Body of pancreas (tissue), 4 donors: ENCODE results near the gene C4B. TPM values are rescaled to one million over a fixed set of nuclear protein-coding genes. Genes with fewer than 3 reads are reported as not detected.
A peak's percentile ranks its signal among the peaks of the same experiment; 100 is the strongest.
"Not testable (repeated sequence)": the region's sequence is repeated elsewhere in the genome, so short reads cannot be mapped to it uniquely, and the experiment has no call there.

Source experiments
- ATAC-seq: fragments of 150-250 bp; one replicate; pipeline ENCODE4 v1.9.1; 2016
- DNase-seq, 4 donors: peaks; one replicate each; pipeline ENCODE4 v3.0.0-alpha.2; 2019
- H3K27ac ChIP-seq, 4 donors: fragments of 200-600 bp; sonication (generic); 1 replicate in 3 of 4; 2 replicates in 1 of 4; pipeline versions ENCODE4 v1.5.1 to v1.6.1; 2016 to 2019; ENCODE audit warnings: mild to moderate bottlenecking in 1 of 4, mixed read lengths in 1 of 4, moderate library complexity in 1 of 4
- H3K27me3 ChIP-seq, 2 donors: fragments of 200-600 bp; sonication (generic); one replicate each; pipeline ENCODE4 v1.6.0; 2016; ENCODE audit warnings: mild to moderate bottlenecking in 1 of 2
- H3K36me3 ChIP-seq, 2 donors: fragments of 200-600 bp; sonication (generic); replicated peaks in 1 of 2; 2 replicates each; pipeline ENCODE4 v1.5.1; 2016; ENCODE audit warnings: low read depth in 2 of 2; ENCODE audit not compliant: insufficient read depth in 1 of 2
- H3K4me1 ChIP-seq: fragments of 200-600 bp; sonication (generic); one replicate; pipeline ENCODE4 v1.6.0; 2016
- H3K4me3 ChIP-seq, 2 donors: fragments of 200-600 bp; sonication (generic); 1 replicate in 1 of 2; 2 replicates in 1 of 2; pipeline ENCODE4 v1.5.1; 2016 to 2019
- H3K9me3 ChIP-seq, 3 donors: fragments of 200-600 bp; sonication (generic); 1 replicate in 2 of 3; 2 replicates in 1 of 3; pipeline ENCODE4 v1.5.1; 2016
- POLR2A ChIP-seq, 3 donors: fragments of 450-650 bp; IDR thresholded peaks; one replicate each; pipeline ENCODE4 v1.6.1; 2016; ENCODE audit warnings: antibody characterized with exemption in 3 of 3, mild to moderate bottlenecking in 2 of 3
- WGBS, 2 donors: methylation state at CpG; one replicate each; pipeline ENCODE4 v1.1.5; 2017; 5-methylcytosine and 5-hydroxymethylcytosine counted together
- intact Hi-C: fragments of 100-400 bp; cut with DNase I; formaldehyde crosslinking; loops from one replicate; pipeline ENCODE4 v1.15.1; 2023
- total RNA-seq, 2 donors: library from RNA; depleted of rRNA; stranded (reverse); fragments of >200 nt; gene quantifications; one replicate each; pipeline ENCODE4 v1.1.0, GENCODE V29; 2016
- TF ChIP-seq, protein P1 (sequence below), 7 experiments: fragments of 450-650 bp in 4 of 7; fragments of 200-600 bp in 3 of 7; sonication (generic) in 3 of 7; IDR thresholded peaks; one replicate each; pipeline ENCODE4 v1.5.1; 2016 to 2019; ENCODE audit warnings: antibody characterized with exemption in 7 of 7

C4B gene
- total RNA-seq, 2 donors from 2014 or later: 57.7 to 77.3 TPM

DNA sequence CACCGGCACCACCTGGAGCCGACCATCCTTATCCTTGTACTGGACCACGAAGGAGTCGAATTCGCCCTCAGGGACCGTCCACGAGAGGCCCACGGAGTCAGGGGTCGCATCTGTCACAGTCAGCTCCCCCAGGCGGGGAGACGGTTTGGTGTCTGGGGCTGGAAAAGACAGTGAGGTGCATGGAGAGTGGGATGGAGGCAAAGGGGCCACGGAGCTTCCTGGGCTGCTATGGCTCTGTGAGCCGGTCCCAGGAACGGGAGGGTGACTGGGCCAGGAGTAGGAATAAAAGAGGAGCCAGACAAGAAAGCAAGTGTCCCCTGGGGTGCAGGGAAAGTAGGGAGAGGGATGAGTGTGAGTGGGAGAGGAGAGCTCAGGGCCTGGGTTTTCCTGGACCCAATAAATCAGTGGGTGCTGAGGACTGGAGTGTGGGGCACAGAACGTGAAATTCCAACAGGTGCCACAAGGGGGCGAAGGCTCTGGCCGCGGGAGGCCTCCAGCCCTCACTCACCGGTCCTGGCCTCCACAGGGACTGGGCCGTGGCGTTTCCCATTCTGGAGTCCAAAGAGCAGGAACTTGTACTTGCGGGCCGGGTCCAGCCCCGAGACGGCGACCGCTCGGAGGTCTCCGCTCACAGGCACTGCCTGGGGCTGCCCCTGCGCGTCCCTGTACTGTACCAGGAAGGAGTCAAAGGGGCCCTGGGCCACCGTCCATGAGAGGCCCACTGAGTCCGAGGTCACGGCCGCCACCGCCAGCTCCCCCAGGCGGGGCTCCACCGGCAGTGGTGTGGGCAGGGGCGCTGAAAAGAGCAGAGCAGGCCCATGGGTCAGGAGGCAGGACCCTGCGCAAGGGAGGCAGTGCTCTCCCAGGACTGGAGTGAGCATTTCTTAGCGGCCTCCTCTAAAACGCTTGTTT, 33.5 kb downstream of the C4B start:
- Histone ChIP-seq H3K27ac (no peak overlapping the region), H3K4me3 (no peak overlapping the region), H3K36me3 (no peaks in the 10 kb centered on the region), H3K9me3 (no peaks in the 10 kb centered on the region), H3K27me3 (no peaks in the 10 kb centered on the region), H3K4me1 (peaks cover 11% of the 10 kb centered on the region)
- WGBS, 2 donors: 45 to 56% methylated on average over 20 to 42 of the region's 42 CpGs
- ATAC-seq (peak; percentile 86), DNase-seq (peak; percentile 72 to 81 (median 78))
- intact Hi-C loops: no loop called here
- no peak for TF ChIP-seq POLR2A (IDR thresholded peaks at IDR 0.05)
- TF ChIP-seq, protein P1, sequence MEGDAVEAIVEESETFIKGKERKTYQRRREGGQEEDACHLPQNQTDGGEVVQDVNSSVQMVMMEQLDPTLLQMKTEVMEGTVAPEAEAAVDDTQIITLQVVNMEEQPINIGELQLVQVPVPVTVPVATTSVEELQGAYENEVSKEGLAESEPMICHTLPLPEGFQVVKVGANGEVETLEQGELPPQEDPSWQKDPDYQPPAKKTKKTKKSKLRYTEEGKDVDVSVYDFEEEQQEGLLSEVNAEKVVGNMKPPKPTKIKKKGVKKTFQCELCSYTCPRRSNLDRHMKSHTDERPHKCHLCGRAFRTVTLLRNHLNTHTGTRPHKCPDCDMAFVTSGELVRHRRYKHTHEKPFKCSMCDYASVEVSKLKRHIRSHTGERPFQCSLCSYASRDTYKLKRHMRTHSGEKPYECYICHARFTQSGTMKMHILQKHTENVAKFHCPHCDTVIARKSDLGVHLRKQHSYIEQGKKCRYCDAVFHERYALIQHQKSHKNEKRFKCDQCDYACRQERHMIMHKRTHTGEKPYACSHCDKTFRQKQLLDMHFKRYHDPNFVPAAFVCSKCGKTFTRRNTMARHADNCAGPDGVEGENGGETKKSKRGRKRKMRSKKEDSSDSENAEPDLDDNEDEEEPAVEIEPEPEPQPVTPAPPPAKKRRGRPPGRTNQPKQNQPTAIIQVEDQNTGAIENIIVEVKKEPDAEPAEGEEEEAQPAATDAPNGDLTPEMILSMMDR (IDR thresholded peaks at IDR 0.05): peak; percentile 76 to 91 (median 85)

DNA sequence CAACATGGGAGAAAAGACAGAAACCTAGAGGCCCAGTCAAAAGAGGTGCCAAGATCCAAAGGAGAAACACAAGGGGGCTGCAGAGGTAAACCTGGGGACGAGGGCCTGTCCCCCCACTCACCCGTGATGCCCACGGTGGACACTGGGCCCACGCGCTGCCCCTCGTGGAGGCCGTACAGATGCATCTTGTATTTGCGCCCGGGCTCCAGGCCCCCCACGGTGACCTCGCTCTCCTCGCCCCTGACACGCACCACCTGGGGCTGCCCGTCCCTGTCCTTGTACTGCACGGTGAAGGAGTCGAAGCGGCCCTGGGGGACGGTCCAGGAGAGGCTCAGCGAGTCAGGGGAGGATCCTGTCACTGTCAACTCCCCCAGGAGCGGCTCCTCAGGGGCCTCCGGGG, 34.6 kb downstream of the C4B start:
- ATAC-seq, H3K9me3 ChIP-seq, H3K4me3 ChIP-seq, H3K27ac ChIP-seq, H3K36me3 ChIP-seq, DNase-seq, intact Hi-C loops, H3K27me3 ChIP-seq: not testable (repeated sequence)
- H3K4me1 ChIP-seq: peaks cover 11% of the 10 kb centered on the region
- WGBS, 2 donors: 90 to 95% methylated on average over 20 to 21 of the region's 21 CpGs

DNA sequence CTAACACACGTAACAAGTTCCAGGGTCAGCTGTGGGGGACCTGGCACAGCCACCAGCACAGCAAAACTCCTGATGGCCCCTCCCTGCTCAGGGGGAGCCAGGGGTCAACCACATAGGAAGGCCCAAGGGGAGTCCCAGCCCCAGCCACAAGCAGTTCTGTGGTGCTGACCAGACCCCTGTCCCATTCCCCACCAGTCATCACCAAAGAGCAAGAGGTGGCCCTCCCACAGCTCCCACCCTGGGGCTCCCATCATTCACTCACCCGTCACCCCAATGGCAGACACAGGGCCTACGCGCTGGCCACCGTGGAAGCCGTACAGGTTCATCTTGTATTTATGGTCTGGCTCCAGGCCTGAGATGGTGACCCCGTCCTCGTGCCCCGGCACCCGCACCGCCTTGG, 35.1 kb downstream of the C4B start:
- DNase-seq, H3K4me3 ChIP-seq, H3K9me3 ChIP-seq, H3K27me3 ChIP-seq, ATAC-seq, intact Hi-C loops, H3K27ac ChIP-seq, H3K36me3 ChIP-seq: not testable (repeated sequence)
- WGBS, 2 donors: 83 to 100% methylated on average over 1 of the region's 11 CpGs
- H3K4me1 ChIP-seq: peaks cover 11% of the 10 kb centered on the region

DNA sequence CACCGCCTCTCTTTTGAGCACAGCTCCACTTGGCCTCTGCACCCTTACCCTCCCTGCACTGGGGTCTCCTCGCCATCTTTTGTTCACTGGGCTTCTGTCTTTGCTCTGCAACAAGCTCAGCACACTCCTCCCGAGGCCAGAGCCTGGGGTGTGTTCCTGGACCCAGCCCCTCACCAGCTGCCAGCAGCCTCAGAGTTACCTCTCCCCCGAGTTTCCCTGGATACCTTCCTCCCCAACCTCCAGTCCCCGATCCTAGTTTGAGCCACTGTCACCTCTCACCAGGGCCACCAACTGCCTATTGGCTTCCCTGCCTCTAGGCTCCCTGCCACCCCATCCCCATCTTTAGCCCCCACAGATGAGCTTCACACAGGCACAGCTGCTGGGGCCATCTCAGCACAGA, 36.0 kb downstream of the C4B start:
- H3K9me3 ChIP-seq: no peaks in the 10 kb centered on the region
- no peak for TF ChIP-seq POLR2A (IDR thresholded peaks at IDR 0.05)
- TF ChIP-seq, protein P1 (IDR thresholded peaks at IDR 0.05): no peak
- intact Hi-C loops: no loop called here
- DNase-seq: no peak
- H3K4me1 ChIP-seq: peaks cover 11% of the 10 kb centered on the region
- no peak overlapping the region for H3K27ac ChIP-seq
- ATAC-seq: no peak
- no peaks in the 10 kb centered on the region for H3K36me3 ChIP-seq
- 68 to 74% methylated on average over 5 of the region's 5 CpGs for whole genome bisulfite sequencing, 2 donors
- no peaks in the 10 kb centered on the region for H3K27me3 ChIP-seq
- no peak overlapping the region for H3K4me3 ChIP-seq

DNA sequence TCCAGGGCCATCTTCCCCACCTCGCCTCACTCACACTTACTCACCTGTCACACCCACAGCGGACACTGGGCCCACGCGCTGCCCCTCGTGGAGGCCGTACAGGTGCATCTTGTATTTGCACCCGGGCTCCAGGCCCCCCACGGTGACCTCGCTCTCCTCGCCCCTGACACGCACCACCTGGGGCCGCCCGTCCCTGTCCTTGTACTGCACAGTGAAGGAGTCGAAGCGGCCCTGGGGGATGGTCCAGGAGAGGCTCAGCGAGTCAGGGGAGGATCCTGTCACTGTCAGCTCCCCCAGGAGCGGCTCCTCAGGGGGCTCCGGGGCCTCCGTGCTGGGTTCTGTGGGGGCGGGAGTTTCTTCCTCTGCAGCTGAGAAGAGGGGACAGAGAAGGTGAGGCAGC, 38.0 kb downstream of the C4B start:
- H3K4me3 ChIP-seq, H3K27me3 ChIP-seq, H3K27ac ChIP-seq, intact Hi-C loops, H3K9me3 ChIP-seq, ATAC-seq, DNase-seq, H3K36me3 ChIP-seq: not testable (repeated sequence)
- peaks cover 11% of the 10 kb centered on the region for H3K4me1 ChIP-seq
- 67 to 72% methylated on average over 12 to 20 of the region's 20 CpGs for WGBS, 2 donors

DNA sequence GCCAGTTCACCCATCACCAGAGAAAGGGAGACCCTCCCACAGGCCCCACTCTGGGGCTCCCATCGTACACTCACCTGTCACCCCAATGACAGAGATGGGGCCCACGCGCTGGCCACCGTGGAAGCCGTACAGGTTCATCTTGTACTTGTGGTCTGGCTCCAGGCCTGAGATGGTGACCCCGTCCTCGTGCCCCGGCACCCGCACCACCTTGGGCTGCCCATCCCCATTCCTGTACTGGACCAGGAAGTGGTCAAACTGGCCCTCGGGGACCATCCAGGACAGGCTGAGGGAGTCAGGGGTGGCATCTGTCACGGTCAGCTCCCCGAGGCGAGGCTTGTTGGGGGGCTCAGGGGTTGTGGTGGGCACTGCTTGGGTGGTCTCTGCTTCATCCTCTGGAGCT, 38.7 kb downstream of the C4B start:
- WGBS, 2 donors: 77 to 89% methylated on average over 8 to 10 of the region's 13 CpGs
- H3K36me3 ChIP-seq, DNase-seq: not testable (repeated sequence)

DNA sequence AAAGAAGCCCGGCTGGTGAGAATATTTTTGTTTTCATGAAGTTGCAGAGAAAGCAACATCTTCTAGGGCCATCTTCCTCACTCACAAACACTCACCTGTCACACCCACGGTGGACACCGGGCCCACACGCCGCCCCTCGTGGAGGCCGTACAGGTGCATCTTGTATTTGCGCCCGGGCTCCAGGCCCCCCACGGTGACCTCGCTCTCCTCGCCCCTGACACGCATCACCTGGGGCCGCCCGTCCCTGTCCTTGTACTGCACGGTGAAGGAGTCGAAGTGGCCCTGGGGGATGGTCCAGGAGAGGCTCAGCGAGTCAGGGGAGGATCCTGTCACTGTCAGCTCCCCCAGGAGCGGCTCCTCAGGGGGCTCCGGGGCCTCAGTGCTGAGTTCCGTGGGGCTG, 41.2 kb downstream of the C4B start:
- H3K9me3 ChIP-seq, H3K36me3 ChIP-seq, intact Hi-C loops, H3K4me1 ChIP-seq, H3K27ac ChIP-seq, DNase-seq, H3K27me3 ChIP-seq, H3K4me3 ChIP-seq, ATAC-seq: not testable (repeated sequence)
- 81 to 87% methylated on average over 7 to 20 of the region's 21 CpGs for WGBS, 2 donors

More for the DNA sequence above, 38.7 kb downstream of the C4B start:
- H3K4me3 ChIP-seq, H3K27me3 ChIP-seq, H3K9me3 ChIP-seq, H3K27ac ChIP-seq, intact Hi-C loops, H3K4me1 ChIP-seq, ATAC-seq: not testable (repeated sequence)
